GM19468 (cell line): ENCODE results near the gene BRIP1.
"Not testable (repeated sequence)": the region's sequence is repeated elsewhere in the genome, so short reads cannot be mapped to it uniquely, and the experiment has no call there.

ENCODE experiments used
- ATAC-seq: cut with Tn5 transposase; IDR thresholded peaks from one replicate; pipeline ENCODE4 v1.9.1; 2021; ENCODE audit warnings: mild to moderate bottlenecking, moderate library complexity, moderate number of reproducible peaks; ENCODE audit not compliant: unreplicated experiment; ENCODE audit errors: extremely low read depth

Gene BRIP1

DNA sequence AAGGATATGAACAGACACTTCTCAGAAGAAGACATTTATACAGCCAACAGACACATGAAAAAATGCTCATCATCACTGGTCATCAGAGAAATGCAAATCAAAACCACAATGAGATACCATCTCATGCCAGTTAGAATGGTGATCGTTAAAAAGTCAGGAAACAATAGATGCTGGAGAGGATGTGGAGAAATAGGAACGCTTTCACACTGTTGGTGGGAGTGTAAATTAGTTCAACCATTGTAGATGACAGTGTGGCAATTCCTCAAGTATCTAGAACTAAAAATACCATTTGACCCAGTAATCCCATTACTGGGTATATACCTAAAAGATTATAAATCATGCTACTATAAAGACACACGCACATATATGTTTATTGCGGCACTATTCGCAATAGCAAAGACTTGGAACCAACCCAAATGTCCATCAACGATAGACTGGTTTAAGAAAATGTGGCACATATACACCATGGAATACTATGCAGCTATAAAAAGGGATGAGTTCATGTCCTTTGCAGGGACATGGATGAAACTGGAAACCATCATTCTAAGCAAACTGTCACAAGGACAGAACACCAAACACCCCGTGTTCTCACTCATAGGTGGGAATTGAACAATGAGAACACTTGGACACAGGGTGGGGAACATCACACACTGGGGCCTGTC lies 186.0 kb downstream of the BRIP1 start:
- not testable (repeated sequence) for ATAC-seq

DNA sequence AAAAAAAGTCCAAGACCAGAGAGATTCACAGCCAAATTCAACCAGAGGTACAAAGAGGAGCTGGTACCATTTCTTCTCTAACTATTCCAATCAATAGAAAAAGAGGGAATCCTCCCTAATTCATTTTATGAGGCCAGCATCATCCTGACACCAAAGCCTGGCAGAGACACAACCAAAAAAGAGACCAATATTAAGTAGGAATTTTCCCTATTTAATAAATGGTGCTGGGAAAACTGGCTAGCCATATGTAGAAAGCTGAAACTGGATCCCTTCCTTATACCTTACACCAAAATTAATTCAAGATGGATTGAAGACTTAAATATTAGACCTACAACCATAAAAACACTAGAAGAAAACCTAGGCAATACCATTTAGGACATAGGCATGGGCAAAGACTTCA lies 186.8 kb downstream of the BRIP1 start:
- ATAC-seq = not testable (repeated sequence)

DNA sequence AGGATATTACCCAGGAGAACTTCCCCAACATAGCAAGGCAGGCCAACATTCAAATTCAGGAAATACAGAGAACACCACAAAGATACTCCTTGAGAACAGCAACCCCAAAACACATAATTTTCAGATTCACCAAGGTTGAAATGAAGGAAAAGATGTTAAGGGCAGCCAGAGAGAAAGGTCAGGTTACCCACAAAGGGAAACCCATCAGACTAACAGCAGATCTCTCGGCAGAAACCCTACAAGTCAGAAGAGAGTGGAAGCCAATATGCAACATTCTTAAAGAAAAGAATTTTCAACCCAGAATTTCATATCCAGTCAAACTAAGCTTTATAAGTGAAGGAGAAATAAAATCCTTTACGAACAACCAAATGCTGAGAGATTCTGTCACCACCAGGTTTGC lies 188.7 kb downstream of the BRIP1 start:
- ATAC-seq = not testable (repeated sequence)

DNA sequence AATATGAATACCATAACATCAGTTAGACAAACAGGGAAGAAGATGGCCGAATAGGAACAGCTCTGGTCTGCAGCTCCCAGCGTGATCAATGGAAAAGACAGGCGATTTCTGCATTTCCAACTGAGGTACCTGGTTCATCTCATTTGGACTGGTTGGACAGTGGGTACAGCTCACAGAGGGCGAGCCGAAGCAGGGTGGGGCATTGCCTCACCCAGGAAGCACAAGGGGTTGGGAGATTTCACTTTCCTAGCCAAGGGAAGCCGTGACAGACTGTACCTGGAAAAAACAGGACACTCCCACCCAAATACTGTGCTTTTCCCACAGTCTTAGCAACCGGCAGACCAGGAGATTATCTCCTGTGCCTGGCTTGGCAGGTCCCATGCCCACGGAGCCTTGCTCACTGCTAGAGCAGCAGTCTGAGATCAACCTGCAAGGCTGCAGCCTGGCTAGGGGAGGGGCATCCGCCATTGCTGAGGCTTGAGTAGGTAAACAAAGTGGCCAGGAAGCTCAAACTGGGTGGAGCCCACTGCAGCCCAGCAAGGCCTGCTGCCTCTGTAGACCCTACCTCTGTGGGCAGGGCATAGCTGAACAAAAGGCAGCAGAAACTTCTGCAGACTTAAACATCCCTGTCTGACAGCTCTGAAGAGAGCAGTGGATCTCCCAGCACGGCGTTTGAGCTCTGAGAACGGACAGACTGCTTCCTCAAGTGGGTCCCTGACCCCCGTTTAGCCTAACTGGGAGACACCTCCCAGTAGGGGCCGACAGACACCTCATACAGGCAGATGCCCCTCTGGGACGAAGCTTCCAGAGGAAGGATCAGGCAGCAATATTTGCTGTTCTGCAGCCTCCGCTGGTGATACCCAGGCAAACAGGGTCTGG lies 190.1 kb downstream of the BRIP1 start:
- ATAC-seq = not testable (repeated sequence)

DNA sequence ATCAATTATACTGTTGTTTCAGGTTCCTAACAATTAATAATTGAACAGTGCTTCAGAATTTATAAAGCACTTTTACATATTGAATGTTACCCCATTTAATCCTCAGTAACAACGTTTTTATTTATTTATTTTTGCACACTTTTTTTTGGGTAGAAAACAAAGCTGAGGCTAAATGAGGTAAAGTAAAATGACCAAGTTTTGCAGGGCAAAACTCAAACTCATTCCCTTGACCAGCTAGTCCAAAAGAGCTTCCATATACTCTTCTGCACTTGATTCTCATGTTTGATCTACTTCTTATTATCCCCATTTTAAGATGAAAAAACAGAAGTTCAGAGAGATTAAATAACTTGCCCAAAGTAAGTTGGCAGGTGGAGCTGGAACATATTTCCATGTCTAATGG lies 191.2 kb downstream of the BRIP1 start:
- no peak for ATAC-seq

DNA sequence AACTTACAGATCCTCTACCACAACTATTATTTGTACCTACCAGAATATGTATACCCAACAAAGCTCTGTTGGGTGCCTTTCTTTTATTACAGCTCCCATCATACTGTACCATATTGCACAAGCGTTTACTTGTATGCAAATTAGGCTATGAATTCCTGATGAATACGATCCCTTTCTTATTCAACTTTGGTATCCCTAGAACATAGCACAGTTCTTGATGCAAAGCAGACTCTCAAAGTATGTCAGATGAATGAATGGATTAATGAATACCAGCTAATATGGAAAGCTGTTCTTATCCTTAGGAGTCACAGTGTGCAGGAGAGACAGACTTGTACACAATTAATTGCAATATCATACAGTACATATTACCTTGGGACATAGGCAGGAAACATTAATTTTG lies 192.6 kb downstream of the BRIP1 start:
- ATAC-seq = no peak

DNA sequence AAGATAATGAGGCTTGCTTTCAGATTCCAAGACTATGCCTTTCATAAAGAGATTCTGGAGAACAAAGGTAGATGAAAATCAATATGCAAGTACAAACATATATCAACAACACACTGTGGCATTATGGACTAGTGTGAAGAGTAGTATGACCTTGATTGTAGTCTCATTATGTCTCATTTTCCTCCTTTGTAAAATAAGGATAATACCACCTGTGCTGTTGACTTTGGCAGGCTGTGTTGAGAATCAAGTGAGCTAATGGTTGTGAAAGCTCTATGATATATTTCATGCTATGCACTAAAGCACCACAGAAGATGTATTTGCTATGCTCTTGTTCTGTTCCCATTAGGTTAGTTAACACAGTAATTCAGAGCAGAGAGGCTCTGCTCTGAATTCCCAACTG lies 193.8 kb downstream of the BRIP1 start:
- no peak for ATAC-seq

DNA sequence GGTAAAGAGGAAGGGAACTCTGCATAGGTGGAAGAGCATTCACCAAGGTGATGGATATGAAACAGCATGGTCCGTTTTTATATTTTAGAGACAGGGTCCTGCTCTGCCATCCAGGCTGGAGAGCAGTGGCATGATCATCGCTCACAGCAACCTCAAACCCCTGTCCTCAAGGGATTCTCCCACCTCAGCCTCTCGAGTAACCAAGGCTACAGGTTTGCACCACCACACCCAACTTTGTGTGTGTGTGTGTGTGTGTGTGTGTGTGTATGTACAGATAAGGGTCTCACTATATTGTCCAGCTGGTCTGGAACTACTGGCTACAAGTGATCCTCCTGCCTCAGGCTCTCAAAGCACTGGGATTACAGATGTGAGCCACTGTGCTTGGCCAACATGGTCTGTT lies 194.8 kb downstream of the BRIP1 start:
- no peak for ATAC-seq

DNA sequence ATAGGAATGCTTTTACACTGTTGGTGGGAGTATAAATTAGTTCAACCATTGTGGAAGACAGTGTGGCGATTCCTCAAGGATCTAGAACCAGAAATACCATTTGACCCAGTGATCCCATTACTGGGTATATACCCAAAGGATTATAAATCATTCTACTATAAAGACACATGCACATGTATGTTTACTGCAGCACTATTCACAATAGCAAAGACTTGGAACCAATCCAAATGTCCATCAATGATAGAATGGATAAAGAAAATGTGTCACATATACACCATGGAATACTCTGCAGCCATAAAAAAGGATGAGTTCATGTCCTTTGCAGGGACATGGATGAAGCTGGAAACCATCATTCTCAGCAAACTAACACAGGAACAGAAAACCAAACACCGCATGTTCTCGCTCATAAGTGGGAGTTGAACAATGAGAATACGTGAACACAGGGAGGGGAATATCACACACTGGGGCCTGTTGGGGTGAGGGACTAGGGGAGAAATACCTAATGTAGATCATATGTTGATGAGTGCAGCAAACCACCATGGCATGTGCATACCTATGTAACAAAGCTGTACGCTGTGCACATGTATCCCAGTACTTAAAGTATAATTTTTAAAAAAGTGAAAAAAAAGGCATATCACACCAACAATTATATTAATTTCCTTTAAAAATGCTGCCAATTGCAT lies 196.8 kb downstream of the BRIP1 start:
- not testable (repeated sequence) for ATAC-seq

DNA sequence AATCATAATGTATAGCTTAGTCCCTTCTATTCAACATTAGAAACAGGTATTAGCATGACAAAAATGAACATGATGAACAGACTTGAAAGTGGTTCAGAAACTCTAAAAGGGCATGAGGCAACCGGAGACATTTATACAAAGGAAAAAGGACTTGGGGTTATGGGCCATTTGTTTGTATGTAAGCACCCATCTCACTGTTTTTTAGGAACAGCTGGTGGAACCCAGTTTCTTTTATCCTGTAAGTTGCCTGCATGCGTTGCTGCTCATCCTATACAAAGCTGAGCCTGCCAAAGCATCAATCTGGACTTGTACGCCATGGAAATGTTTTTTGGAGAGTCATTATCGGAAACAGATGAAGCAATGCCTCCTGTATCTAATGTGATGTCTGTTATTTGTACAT lies 200.0 kb downstream of the BRIP1 start:
- ATAC-seq = no peak

DNA sequence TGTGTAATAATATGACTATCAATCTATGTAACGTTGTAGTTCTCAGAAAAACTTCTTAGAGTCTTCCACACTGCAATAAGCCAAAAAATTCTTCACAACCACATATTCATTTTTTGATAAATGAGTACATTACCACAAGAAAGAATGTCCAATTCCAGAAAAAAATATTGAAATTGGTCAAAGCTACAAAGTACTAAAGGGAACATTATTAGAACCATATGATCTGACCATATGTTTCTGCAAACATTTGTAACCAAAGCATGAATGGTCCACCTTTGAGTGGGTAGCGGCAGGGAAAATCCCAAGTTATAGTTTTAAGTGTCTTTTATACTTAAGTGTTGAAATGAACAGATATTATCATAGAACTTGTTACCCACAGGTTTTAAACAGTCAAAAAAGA lies 200.6 kb downstream of the BRIP1 start:
- no peak for ATAC-seq

DNA sequence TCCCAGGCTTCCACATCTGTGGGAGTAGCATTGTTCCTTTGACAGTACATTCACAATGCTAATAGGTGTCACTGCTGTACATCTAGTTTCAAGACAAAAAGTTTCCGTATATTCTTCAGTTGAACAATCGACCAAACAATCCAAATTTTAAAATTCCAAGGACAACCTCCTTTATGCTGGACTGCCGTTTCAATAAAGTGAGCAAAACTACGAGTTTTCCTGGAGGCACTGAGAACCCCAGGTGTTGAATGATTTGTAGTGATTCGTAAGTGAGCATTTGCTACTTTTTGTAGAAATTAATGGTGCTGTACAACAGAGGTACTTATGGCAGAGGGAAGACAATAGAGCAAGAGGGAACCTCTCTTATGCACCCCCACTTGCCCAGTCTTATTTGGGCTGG lies 201.1 kb downstream of the BRIP1 start:
- ATAC-seq = no peak

DNA sequence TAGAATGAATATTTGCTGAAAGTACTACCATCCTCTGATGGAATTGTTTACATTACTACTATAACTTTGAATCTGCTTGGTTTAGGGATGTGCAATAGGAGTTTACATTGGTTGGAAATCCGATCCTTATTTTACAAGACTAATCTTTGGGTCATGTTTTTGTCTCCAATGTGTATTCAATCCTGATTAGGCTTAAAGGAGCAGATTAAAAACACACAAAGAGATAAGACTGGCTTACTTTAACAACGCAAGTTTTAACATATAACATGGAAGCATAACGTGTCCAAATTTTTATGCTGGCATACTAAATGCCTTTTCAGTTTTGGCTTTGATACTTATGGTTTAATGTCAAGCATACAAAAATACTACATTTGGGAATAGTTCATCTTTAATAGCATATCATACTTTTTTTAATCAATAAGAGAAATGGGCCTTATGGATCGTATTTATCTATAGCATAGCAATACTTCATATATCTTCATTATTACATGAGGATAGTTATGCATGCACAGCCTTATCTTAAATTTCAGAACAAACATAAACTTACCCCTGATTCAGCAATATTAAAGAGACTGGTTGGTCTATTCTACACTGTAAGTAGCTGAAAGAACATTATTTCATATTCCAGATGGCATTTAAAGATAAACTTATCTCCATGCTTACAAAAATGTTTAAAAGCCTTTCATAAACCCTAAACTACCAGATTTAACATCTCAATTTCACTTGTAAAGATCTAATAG lies 202.4 kb downstream of the BRIP1 start:
- no peak for ATAC-seq

DNA sequence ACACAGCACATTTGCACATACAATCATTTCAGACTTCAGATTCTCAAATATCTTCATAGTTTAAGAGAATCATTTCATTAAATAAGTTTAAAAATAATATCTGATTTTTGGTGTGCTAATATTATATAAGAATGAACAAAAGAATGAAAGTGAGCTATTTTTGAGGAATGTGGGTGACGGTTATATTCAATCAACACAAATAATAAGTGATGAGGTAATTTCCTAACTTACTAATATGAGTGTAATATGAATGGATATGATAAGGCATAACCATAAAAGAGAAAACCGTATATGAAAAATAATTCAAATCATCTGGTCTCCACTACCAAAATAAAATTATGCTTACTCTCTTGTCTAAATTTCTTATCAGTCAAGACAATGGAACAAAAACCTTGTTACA lies 203.9 kb downstream of the BRIP1 start:
- no peak for ATAC-seq

DNA sequence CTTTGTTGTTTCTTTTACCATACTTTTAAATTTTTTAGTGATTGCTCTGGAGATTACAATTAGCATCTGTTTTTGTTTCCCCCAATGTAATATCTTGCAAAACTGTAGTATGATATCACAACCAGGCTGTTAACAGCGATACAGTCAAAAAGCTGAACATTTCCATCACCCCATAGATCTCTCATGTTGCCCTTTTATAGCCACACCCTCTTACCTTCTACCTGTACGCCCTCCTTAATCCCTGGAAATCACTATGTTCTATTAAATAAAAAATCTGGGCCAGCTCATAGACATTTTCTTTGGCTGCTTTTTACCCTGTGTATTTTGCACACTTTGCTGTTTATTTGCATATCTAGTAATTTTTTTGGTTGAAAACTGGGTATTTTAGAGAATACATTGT lies 205.1 kb downstream of the BRIP1 start:
- ATAC-seq = no peak

DNA sequence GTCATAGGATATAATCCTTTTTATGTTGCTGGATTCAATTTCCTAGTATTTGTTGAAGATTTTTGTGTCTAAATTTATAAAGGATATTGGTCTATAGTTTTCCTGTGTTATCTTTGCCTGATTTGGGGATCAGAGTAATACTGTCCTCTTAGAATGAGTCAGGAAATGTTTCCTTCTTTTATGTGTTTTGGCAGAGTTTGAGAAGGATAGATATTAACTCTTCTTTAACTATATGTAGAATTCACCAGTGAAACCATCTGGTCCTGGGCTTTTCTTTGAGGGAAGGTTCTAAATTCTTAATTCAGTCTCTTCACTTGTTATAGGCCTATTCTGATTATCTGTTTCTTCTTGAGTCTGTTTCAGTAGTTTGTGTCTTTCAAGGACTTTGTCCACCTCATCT lies 206.0 kb downstream of the BRIP1 start:
- no peak for ATAC-seq

DNA sequence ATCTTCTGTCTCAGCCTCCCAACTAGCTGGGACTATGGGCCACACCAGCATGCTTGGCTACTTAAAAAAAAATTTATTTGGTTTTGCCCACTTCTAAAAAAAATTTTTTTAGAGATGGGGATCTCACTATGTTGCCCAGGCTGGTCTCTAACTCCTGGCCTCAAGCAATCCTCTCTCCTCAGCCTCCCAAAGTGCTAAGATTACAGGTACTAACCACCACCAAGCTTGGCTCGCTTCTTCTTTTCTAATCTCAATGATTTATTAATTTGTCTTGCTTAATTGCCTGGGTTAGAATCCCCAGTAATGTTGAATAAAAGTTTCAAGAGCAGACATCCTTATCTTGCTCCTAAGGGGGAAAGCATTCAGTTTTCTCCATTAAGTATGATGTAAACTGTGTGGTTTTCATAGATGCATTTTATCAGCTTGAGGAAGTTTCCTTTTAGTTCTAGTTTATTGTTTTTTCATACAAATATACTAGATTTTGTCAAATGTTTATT lies 206.6 kb downstream of the BRIP1 start:
- no peak for ATAC-seq

DNA sequence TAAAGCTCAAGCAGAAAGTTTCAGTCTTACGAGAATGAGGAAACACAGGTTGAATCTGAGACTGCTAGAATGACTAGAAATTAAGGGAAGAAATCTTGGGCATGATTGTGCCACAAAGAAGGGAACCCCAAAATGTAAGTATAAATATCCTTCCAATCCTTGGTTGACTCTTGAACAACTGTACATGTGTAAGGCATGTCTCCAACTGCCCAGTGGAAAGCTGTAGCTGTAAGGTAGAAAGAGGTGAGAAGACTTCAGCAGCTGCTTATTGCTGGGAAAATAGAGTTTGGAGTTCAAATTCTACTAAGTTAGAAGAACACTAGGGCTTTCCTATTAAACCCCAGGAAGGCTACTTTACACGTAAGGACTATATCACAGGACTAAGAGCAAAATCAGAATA lies 212.6 kb downstream of the BRIP1 start:
- ATAC-seq = no peak

DNA sequence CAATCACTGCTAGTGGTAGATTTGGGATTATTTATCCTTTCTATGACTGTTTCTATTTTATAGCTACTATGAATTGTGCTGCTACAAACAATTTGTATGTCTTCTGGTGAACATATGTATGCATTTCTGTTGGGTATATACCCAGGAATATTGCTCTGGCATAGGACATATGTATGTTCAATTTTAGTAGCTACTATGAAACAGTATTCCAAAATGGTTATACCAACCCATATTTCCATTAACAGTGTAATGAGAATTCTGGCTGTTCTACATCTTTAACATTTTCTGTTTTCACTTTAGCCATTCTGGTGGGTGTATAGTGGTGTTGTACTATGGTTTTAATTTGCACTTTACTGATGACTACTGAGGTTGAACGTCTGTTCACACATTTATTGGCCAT lies 214.7 kb downstream of the BRIP1 start:
- ATAC-seq = no peak

DNA sequence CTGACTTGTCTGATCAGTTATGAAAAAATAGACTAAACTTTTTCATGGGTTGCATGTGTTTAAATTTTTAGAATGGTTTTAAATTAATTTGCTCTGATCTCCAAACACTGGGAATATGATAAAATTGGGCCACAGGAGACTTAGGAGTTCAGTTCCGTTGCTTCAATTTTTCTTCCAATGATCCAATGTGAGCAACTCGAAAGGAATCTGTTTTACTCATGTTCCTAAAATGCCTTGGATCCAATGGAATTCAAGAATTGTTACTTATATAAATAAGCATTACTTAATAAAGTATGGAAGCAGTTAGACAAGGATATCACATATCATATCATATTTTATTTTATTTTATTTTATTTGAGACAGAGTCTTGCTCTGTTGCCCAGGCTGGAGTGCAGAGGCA lies 216.3 kb downstream of the BRIP1 start:
- ATAC-seq = no peak
